AG08396 (cell line): ENCODE data around the gene MTMR2.
"Not testable (repeated sequence)": the region's sequence is repeated elsewhere in the genome, so short reads cannot be mapped to it uniquely, and the experiment has no call there.

Experiments used
- DNase-seq: peaks from one replicate; pipeline ENCODE4 v3.0.0; 2012; ENCODE audit warnings: low spot score, mixed read lengths

Gene MTMR2

DNA sequence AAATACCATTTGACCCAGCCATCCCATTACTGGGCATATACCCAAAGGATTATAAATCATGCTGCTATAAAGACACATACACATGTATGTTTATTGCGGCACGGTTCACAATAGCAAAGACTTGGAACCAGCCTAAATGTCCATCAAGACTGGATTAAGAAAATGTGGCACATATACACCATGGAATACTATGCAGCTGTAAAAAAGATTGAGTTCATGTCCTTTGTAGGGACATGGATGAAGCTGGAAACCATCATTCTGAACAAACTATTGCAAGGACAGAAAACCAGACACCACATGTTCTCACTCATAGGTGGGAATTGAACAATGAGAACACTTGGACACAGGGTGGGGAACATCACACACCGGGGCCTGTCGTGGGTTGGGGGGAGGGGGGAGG lies 112.9 kb downstream of the MTMR2 start:
- not testable (repeated sequence) for DNase-seq

DNA sequence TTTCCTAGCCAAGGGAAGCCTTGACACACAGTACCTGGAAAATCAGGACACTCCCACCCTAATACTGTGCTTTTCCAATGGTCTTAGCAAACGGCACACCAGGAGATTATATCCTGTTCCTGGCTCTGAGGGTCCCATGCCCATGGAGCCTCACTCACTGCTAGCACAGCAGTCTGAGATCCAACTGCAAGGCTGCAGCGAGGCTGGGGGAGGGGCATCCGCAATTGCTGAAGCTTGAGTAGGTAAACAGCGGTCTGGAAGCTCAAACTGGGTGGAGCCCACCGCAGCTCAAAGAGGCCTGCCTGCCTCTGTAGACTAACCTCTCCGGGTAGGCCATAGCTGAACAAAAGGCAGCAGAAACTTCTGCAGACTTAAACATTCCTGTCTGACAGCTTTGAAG lies 117.4 kb downstream of the MTMR2 start:
- not testable (repeated sequence) for DNase-seq

- DNase-seq, result no peak
These were observed 118.0 kb downstream of the MTMR2 start for GRCh38 chr11:95805869-95806268.

DNA sequence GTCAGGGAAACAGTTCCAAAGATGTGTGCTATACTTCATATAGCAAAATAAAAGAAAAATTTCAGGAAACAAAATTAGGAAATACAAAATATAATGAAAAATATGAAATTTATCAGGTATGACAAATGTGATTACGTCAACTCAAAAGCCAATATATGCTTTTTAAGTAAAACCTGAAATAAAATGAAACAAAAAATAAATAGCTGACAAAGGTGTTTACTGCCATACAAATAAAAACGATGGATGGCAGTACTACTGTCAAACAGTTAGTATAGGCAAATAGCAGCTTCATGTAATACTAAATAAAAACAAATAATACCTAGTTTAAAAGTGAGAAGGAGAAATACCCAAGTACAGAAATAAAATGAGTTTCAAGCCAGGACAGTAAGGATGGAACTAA lies 119.9 kb downstream of the MTMR2 start:
- DNase-seq, result no peak

- DNase-seq, result no peak
These were observed 121.1 kb downstream of the MTMR2 start for GRCh38 chr11:95802806-95803205.

DNA sequence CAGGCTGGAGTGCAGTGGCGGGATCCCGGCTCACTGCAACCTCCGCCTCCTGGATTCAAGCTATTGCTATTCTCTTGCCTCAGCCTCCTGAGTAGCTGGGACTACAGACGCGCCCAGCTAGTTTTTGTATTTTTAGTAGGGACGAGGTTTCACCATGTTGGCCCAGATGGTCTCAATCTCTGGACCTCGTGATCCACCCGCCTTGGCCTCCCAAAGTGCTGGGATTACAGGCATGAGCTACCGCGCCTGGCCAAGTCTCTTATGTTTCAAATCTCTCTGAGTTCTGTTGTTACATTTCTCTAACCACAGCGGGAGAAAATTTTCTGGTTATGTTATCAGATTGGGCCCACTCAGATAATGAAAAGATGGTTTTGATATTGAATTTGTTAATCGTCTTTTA lies 123.5 kb downstream of the MTMR2 start:
- no peak for DNase-seq

DNA sequence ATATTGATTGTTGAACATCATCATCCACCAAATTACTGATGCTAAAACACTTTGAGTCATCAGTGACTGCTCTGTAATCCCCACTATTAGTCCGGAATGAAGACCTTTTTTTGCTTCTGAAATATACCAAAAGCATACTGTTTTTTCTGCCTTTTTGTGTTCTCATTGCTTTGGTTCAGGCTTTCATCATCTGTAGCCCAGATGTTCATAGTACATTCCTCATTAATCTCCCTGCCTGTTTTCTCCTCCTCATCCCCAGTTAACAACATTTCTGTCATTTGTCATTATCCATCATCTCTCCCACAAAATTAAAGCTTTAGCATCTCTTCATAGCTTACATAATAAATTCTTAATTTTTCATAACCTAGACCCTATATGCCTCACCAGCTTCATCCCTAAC lies 124.4 kb downstream of the MTMR2 start:
- no peak for DNase-seq

- no peak for DNase-seq
These were observed 127.4 kb downstream of the MTMR2 start for GRCh38 chr11:95796501-95796900.

GRCh38 chr11:95795627-95796295 lies 128.1 kb downstream of the MTMR2 start:
- DNase-seq, result no peak

DNA sequence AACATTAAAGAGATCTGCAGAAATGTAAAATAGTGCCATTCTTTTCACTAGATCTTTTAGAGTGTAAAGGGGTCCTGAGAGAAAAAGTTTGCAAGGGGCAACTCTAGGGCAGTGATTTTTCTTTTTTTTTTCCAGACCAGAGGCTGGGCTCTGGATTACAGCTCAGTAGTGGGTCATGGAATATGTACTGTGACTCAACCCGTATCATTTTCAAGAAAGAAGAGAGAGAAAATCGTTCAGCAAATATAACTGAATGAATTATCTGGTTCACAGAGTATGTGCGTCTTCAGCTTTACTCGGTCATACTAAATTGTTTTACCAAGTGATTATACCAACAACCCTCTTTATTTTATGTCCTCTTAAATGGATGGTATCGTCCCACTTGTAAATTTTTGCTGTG lies 129.8 kb downstream of the MTMR2 start:
- DNase-seq, result no peak

DNA sequence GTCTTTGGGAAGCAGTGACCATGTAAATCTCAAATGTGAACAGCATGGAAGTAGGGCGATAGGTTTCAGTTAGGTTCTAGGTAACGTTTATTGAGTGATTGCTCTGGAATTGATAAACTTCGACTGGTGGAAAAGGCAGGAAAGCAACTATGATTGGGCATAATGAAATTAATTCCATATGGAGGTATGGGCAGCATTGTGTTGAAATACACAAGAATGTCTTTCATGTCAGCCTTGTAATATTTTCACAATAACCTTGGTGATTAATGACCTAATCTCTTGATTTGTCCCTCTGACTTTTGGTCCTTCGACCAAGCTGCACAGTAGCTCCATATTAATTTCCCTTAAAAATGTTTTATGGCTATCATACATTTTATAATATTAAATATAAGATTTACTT lies 130.8 kb downstream of the MTMR2 start:
- no peak for DNase-seq

DNA sequence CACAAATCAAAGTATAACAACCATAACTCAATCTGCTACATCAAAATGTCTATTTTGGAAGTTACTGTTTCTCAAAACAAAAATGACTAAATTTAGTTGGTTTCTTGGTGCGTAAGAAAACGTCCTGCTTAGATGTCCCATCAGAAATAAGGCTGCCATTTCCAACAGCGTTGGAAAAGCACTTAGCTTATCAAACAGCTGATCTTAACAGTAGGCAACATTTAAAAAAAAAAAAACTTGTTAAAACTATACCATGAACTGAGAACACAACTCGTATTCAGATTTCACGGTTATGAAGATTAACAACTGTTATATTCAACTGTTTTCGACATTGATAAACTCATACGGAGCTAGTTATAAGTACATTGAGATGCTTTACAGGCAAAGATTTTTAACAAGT lies 131.2 kb downstream of the MTMR2 start:
- no peak for DNase-seq

DNA sequence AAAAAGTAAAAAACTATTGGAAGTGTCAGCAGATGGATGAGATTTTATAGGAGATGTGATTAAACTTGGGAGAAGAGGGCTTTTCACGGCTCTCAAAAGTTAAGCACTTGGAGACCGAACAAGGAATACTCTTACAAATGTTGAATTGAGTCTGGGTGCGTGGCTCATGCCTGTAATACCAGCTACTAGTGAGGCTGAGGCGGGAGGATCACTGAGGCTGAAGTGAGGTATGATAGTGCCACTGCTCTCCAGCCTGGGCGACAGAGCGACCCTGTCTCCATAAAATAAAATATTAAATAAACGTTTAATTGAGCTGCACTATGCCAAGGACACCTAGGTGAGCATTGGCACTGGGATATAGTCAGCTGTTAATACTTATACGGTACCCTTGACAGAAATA lies 131.7 kb downstream of the MTMR2 start:
- no peak for DNase-seq

DNA sequence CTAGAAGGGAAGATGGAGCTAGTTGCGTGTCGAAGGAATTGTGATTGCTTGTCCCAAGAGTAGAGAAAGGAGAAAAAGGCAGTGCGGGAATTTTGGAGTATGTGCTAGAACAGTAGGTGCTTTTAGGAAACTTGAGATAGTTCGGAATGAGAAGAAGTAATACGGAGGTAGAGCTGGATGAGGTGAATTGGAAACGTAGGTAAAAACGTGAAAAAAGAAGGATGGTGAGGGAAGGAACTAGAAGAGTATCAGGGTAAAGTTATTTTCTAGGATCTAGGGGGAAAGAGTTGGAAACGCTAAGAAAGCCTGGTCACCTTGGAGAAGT lies 132.2 kb downstream of the MTMR2 start:
- no peak for DNase-seq

- peak; percentile 24 for DNase-seq
These were observed 132.8 kb downstream of the MTMR2 start for GRCh38 chr11:95790933-95791708.

DNA sequence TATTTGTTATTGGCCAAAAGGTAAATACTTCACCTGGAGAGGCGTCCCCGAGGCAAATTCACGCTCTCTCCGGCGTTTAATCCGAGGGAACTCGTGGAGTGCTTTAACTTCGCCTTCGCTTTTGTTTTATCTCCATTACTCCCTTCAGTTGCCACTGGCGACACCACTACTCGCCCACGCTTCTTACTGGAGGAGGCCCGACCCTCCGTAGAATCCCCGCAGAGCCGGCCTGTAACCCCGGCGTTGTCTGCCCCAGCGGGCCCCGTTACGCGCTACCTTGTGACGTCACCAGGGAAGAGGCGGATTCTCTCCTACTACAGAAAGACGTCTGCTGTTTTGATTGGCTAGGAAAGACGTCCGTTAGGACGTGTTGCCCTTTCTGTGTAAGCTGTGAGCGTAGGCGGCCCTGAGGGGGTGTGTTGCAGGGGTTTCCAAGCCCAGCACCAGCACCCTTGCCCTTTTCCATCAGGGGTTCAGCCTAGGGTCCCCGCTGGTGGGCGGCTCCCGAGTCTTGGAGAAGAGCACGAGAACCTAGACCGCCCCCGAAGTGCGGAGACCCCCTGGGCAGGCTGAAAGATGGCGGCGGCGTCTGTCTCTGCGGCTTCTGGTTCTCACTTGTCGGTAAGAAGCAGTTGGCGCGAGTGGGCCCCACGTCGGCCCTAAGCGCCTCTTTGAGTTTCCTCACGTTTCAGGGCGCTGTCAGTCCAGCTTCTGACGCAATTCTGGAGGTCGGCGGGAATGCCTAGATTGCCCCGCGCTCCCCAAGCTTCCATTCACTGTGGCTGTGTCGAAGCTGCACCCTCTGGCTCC lies 133.6 kb downstream of the MTMR2 start, which contains the start of gene CEP57:
Gene CEP57, plus strand, starts transcription at position 376 of the 810 bp plus-strand sequence. Its CDS starts 201 bp downstream, at position 577.
- DNase-seq, result peak; percentile 91

DNA sequence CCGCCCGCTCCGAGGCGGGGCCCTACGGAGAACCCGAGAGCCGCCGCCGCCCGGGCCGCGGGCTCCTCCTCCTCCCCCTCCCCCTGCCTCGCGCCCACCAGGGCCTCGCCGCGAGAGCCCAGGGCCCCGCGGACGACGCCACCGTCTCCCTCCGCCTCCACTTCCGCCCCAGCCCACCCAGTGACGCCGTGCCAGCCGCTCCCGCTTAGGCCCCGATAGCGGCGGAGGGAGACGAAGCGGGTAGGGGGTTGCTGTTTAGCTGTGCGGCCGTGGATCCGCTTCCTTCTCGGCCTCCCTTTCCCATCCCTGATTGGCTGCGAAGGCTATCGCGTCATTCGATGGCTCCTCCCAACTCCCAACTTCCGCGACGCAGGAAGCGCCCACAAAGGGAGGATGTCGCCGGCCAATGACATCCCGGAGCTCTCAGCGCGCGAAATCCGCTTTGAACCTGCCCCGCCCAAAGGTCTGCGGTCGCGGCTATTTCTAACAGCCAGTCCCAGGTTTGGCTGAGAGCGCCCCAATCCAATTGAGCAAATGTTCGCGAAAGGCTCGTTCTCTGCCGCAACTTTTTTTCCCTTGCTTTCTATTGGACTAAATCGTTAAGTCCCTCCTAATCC lies 134.3 kb downstream of the MTMR2 start, which contains the start of gene FAM76B:
Gene FAM76B, minus strand, starts transcription at position 277 of the 617 bp plus-strand sequence. CDS start 304 bp downstream, outside the sequence.
- peak; percentile 94 for DNase-seq

DNA sequence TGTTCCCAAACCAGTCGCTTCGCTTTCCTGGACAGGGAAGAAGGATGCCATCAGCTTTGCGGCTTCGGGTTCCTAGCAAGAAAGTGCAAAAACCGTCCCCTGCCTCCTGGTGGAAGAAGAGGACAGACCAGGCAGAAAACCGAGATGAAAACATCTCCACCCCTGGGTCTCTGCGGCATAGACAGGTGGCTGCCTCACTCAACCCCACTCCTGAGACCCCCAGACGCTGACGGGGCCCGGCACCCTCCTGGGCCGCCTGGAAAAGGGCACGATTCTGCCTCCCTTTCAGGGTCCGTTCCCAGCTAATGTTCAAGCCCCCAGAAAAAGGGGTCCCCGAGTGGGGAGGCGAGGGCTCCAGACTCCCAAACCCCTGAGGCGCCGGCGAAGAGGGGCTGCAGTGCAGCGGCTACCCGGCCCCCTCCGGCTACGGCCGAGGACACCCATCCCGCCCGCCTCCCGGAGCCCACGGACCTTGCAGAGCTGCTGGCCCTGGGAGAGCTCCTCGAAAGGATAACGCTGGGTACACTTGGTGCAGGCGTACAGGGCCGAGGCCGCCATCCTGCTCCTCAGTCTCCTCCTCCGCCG lies 134.9 kb downstream of the MTMR2 start:
- DNase-seq, result peak; percentile 30
